Stimulated activated effector memory CD8-positive, alpha-beta T cell treated with anti-CD3 and anti-CD28 coated beads, Interleukin-12 subunit alpha, Interleukin-12 subunit beta, amount 100 ng/mL, for 72 hours (primary cell): Measurements from ENCODE around the gene TMEM240.
"Not testable (repeated sequence)": the region's sequence is repeated elsewhere in the genome, so short reads cannot be mapped to it uniquely, and the experiment has no call there.

Experiments used
- ATAC-seq: fragments of 150-1000 bp; cut with Tn5 transposase; 2 replicates; pipeline ENCODE4 v1.10.0; 2021
- DNase-seq, 2 donors: peaks; one replicate each; pipeline ENCODE4 v3.0.0; 2021 to 2022; ENCODE audit warnings: low spot score in 2 of 2
- H3K27ac Mint-ChIP-seq: one replicate; pipeline ENCODE4 v1.8.0; 2022; ENCODE audit warnings: mild to moderate bottlenecking, mixed read lengths
- H3K36me3 Mint-ChIP-seq: one replicate; pipeline ENCODE4 v1.8.0; 2022; ENCODE audit warnings: mild to moderate bottlenecking, mixed read lengths
- H3K4me1 Mint-ChIP-seq: one replicate; pipeline ENCODE4 v1.8.0; 2022; ENCODE audit warnings: mixed read lengths
- H3K4me3 Mint-ChIP-seq: one replicate; pipeline ENCODE4 v1.8.0; 2022; ENCODE audit warnings: mild to moderate bottlenecking, mixed read lengths
- H3K9me3 Mint-ChIP-seq: one replicate; pipeline ENCODE4 v1.8.0; 2022; ENCODE audit warnings: mixed read lengths

Gene TMEM240

DNA sequence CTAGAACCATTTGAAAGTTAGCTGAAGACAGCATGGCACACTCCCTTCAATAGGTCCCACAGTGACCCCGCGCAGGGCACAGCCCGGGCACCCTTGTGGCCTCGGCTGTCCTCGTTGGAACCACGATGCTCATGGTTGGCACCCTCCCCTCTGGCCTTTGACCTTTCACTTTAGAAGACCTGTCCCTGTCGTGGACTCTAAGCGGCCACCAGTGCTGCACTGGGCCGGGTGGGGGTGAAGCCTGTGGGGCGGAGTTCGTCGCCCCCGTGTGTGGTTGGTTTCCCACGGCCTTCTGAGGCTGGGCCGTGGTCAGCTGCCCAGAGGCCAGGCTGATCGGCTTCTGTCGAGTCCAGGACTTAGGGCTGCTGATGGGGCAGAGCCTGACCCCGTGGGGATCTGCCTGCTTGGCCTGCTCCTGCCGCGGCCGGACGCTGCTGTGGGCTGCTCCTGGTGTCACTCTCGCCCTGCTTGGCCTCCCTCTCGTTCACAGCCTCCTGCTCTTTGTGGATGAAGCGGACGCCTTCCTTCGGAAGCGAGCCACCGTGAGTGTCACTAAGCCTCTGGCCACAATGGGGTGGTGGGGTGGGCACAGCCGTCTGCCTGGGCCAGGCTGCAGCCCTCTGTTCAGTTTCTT is 15.6 kb downstream of the TMEM240 start:
- not testable (repeated sequence) for H3K9me3 Mint-ChIP-seq, H3K27ac Mint-ChIP-seq, ATAC-seq, H3K4me3 Mint-ChIP-seq, DNase-seq, H3K4me1 Mint-ChIP-seq
- H3K36me3 Mint-ChIP-seq: peaks cover 81% of the 10 kb centered on the region

DNA sequence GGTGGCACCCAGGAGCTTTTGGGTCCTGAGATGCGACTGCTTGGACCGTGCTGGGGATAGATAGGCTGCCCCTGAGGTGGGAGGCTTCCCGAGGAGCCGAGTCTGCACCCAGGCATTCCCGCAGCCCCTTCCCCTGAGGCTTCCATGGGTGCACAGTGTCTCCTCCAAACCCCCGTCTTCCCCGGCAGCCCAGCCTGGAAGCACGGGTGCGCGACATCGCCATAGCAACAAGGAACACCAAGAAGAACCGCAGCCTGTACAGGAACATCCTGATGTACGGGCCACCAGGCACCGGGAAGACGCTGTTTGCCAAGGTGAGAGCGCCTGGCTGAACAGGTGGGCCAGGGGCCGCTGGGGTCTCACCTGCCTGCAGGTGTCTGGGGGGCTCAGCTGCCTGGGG is 16.8 kb downstream of the TMEM240 start:
- not testable (repeated sequence) for DNase-seq, ATAC-seq, H3K27ac Mint-ChIP-seq, H3K4me1 Mint-ChIP-seq, H3K4me3 Mint-ChIP-seq, H3K9me3 Mint-ChIP-seq
- peaks cover 72% of the 10 kb centered on the region for H3K36me3 Mint-ChIP-seq

DNA sequence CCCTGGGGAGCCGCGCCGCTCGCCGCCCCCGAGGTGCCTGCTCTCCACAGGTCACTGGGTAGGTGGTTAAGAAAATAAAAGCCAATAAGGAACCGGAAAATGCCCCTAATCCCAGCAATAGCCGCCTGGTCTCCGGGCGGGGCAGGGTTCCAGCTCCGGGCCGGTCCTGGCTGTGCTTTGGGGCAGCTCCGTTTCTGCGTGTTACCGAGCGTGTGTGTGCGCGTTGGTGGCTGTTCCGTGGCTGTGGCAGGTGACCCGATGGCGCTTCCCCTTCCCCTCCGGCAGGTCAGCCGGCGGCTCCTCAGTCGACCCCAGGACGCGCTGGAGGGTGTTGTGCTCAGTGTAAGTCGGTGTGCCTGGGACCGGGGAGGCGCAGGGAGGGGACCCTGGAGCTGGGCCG is 17.2 kb downstream of the TMEM240 start:
- H3K9me3 Mint-ChIP-seq, DNase-seq, H3K4me3 Mint-ChIP-seq, H3K4me1 Mint-ChIP-seq, H3K27ac Mint-ChIP-seq, ATAC-seq: not testable (repeated sequence)
- H3K36me3 Mint-ChIP-seq: peaks cover 72% of the 10 kb centered on the region

DNA sequence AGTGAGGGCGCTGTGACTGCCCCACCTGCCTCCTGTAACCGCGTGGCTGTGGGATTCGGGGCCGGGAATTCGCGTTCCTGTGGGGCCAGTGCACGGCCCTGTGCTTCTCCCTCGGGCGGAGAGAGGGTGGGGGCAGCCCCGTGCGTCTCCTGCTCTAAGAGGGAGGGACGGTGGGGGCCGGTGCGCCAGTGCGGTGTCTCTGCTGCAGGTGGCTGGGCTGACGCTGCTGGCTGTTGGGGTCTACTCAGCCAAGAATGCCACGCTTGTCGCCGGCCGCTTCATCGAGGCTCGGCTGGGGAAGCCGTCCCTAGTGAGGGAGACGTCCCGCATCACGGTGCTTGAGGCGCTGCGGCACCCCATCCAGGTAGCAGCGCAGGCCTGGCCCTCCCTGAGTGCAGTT is 17.9 kb downstream of the TMEM240 start:
- DNase-seq, H3K4me1 Mint-ChIP-seq, ATAC-seq, H3K9me3 Mint-ChIP-seq, H3K4me3 Mint-ChIP-seq, H3K27ac Mint-ChIP-seq: not testable (repeated sequence)
- peaks cover 71% of the 10 kb centered on the region for H3K36me3 Mint-ChIP-seq

DNA sequence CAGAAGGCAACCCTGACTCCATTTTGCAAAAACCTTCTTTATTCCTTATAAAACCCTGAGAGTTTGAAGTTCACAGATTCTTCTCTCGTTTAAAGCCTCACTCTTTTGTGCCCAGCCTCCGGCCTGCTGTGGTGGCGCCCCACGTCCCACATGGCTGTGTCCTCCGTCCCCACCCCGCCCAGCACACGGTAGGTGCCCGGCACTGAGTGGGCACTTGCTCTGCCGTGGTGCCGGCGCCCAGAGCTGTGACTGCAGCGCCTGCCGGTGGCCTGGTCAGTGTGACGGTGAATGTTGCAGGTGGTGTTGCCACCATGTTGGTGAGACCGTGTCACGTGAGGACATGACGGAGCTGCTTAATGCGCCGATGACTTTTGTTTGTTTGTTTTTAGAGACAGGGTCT is 19.1 kb downstream of the TMEM240 start:
- Mint-ChIP-seq H3K9me3 (no peaks in the 10 kb centered on the region), H3K4me1 (no peaks in the 10 kb centered on the region), H3K4me3 (no peak overlapping the region), H3K27ac (no peak overlapping the region), H3K36me3 (peaks cover 70% of the 10 kb centered on the region)
- ATAC-seq (no peak), DNase-seq (no peak)

DNA sequence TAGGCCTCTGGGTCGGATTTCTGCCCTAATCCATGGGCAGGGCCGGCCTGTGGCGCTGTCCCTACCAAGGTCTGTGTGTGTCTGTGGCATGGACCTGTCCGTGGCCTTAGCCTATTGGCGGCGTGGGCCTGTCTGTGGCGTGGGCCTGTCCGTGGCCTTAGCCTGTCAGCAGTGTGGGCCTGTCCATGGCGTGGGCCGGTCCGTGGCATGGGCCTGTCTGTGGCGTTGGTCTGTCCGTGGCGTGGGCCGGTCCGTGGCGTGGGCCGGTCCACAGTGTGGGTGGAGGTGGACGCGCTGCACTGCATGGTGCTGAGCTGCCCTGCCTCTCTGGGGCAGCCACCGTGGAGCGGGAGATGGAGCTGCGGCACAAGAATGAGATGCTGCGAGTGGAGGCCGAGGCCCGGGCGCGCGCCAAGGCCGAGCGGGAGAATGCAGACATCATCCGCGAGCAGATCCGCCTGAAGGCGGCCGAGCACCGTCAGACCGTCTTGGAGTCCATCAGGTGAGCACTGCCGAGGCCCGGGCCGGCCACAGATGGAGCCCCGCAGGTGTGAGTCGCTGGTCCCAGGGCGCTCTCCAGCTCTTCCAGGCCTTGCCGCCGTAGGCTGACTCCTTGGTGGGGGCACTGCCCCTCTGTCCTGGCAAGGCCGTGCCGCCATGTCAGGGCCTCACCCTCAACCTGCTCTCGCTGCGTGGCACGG is 20.5 kb downstream of the TMEM240 start:
- not testable (repeated sequence) for H3K4me3 Mint-ChIP-seq, DNase-seq, ATAC-seq, H3K4me1 Mint-ChIP-seq, H3K27ac Mint-ChIP-seq, H3K9me3 Mint-ChIP-seq
- peaks cover 67% of the 10 kb centered on the region for H3K36me3 Mint-ChIP-seq

DNA sequence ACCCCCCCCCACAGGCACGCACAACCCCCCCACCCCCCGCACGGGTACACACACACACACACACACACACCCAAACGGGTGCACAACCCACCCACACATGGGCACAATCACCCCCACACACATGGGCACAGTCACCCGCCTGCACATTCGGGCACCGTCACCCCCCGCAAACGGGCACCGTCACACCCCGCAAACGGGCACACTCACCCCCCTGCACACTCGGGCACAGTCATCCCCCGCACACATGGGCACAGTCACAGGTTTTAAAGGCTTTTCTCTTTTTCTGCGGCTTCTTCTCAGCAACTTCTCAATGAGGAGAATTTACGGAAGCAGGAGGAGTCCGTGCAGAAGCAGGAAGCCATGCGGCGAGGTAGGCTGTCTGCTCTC is 21.8 kb downstream of the TMEM240 start:
- H3K27ac Mint-ChIP-seq, ATAC-seq, H3K4me1 Mint-ChIP-seq, H3K4me3 Mint-ChIP-seq, DNase-seq, H3K9me3 Mint-ChIP-seq: not testable (repeated sequence)
- peaks cover 61% of the 10 kb centered on the region for H3K36me3 Mint-ChIP-seq

DNA sequence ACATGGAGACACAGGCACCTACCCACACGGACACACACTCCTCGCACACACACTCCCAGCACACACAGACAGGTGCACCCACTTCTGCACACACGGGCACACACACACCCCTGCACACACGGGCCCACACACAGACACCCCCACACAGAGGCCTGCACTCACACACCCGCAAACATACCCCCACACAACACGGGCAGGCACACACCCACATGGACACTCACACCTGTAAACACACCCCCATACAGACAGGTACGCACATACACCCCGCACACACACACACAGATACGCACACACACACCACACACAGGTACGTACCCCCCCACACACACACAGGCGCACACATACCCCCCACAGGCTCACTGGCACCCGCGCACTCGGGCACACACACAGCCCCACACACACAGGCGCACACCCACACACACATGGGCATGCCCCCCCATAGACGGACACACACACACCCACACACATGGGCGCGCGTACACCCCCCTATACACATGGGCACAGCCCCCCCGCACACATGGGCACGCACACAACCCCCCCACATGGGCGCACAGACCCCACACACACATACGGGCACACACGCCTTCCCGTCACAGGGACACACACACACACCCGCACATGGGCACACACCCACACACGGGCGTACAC is 22.3 kb downstream of the TMEM240 start:
- ATAC-seq: no peak
- Mint-ChIP-seq H3K4me3 (no peak overlapping the region), H3K27ac (no peak overlapping the region), H3K4me1 (peaks cover 12% of the 10 kb centered on the region), H3K9me3 (no peaks in the 10 kb centered on the region), H3K36me3 (peaks cover 56% of the 10 kb centered on the region)
- DNase-seq: no peak

DNA sequence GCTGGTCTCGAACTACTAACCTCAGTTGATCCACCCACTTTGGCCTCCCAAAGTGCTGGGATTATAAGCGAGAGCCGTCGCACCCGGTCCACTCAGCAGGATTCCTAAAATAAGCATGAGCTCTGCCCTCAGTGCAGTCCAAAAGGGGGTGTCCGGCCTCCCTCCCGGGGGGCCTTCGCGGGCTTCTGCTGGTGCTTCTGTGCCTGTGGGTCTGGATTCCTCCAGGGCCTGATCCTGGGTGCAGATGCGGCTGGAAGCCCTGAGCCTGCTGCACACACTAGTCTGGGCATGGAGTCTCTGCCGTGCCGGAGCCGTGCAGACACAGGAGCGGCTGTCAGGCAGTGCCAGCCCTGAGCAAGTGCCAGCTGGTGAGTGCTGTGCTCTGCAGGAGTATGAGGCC is 23.5 kb downstream of the TMEM240 start:
- not testable (repeated sequence) for H3K4me3 Mint-ChIP-seq, H3K9me3 Mint-ChIP-seq, H3K27ac Mint-ChIP-seq, DNase-seq, ATAC-seq
- Mint-ChIP-seq H3K36me3 (peaks cover 46% of the 10 kb centered on the region), H3K4me1 (peaks cover 12% of the 10 kb centered on the region)

DNA sequence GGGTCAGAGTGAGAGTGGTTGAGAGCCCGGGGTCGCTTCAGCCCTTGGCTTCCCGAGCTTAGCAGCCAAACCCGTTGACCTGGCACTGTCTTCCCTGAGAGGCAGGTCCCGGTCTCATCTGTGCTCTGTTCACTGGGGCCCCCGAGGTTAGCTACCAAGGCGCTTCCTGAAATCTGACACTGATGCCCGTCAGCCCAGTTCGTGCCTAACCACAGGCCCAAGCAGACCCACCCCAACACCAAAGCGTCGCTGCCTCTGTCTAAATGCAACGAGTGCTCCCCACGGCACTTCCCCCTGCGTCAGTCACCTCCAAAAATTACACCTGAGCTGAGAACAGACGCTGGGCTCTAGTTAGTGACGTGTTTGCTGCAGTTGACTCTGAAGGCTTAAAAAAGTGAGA is 26.0 kb downstream of the TMEM240 start:
- H3K27ac Mint-ChIP-seq, H3K9me3 Mint-ChIP-seq, ATAC-seq, DNase-seq, H3K4me3 Mint-ChIP-seq: not testable (repeated sequence)
- H3K36me3 Mint-ChIP-seq: peaks cover 27% of the 10 kb centered on the region
- H3K4me1 Mint-ChIP-seq: peaks cover 19% of the 10 kb centered on the region

DNA sequence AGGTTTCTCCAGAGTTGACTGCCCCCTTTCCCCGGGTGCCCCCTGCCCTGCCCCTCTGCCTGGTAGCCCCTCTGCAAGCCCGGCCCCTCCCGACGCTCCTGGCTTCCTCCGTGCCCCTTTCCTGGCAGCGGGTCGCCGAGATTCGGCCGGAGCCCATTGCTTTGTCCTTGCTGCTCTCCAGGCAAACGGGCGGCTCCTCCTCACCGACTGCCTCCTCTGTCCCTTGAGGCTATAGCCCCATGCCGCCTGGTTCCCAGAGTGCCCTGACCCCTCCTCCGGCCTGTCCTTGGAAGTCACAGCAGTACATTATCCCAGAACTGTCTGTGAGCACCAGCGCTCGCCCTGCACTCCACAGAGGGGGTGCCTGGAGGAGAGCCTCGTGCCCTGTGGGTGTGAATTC is 26.7 kb downstream of the TMEM240 start:
- Mint-ChIP-seq H3K36me3 (peaks cover 25% of the 10 kb centered on the region), H3K4me3 (peak overlapping the region; percentile 82), H3K4me1 (peaks cover 19% of the 10 kb centered on the region)
- ATAC-seq, H3K9me3 Mint-ChIP-seq, DNase-seq, H3K27ac Mint-ChIP-seq: not testable (repeated sequence)

DNA sequence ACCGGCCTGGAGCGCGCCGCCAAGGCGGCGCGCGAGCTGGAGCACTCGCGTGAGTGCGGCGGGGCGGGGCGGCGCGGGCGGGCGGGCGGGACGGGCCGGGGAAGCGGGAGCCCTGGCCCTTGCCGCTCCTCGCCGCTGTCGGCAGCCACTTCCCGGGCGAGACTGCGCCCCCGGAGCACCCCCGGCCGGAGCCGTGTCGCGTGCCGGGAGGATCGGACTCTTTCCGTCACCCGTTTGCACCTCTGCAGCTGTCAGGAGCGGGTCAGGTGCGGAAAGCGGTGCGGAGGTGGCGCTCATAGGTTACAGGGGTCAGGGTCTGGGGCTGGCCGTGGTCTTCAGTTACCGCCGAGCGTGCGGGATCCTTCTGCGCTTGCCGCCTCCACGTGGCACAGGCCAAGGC is 28.0 kb downstream of the TMEM240 start:
- H3K4me1 Mint-ChIP-seq: peaks cover 19% of the 10 kb centered on the region
- H3K36me3 Mint-ChIP-seq: peaks cover 16% of the 10 kb centered on the region
- DNase-seq: peak in 1 of 2 donors; percentile 61
- peak; percentile 20 for ATAC-seq
- peak overlapping the region; percentile 94 for H3K27ac Mint-ChIP-seq
- H3K9me3 Mint-ChIP-seq: not testable (repeated sequence)
- H3K4me3 Mint-ChIP-seq: peak overlapping the region; percentile 82

DNA sequence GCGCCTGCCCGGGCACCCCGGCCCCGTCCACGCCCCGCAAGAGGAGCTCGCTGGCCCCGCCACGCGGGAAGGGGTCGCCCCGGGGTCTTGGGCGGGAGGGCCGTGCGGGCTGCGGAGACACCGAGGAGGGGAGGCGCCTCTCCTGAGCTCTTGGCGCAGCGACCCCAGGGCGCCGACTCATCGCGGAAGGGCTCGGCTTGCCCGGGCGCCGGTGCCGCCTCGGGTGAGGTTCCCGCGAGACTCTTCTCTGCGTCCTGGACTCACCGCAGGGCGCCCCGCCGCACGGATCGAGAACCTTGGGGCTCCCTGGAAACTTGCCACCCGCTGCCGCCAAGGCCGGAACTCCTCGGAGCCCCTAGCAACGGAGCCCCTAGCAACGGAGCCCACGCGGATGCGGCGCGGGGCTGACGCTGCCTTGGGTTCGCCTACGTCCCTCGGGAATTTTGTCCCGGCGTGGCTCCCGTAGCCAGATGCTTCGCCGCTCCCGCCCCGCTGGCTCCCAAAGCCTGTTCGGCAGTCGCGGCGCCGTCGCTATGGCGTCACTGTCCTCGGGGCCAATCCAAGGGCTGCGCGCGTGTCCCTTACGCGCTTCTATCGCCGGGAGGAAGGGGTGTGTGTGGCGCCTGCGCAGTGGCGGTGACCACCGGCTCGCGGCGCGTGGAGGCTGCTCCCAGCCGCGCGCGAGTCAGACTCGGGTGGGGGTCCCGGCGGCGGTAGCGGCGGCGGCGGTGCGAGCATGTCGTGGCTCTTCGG is 28.7 kb downstream of the TMEM240 start, which contains the start of gene ATAD3A:
ATAD3A (plus strand) TSS at position 630 of the 753 bp plus-strand sequence; CDS start at position 737, 107 bp downstream.
- peak; percentile 96 for ATAC-seq
- DNase-seq: peak; percentile 91 to 97
- H3K4me1 Mint-ChIP-seq: peaks cover 19% of the 10 kb centered on the region
- peak within 1 kb of the TSS; percentile 82 for H3K4me3 Mint-ChIP-seq
- H3K36me3 Mint-ChIP-seq: peaks cover 15% of the 10 kb centered on the region
- no peaks in the 10 kb centered on the region for H3K9me3 Mint-ChIP-seq
- peak within 1 kb of the TSS; percentile 94 for H3K27ac Mint-ChIP-seq

DNA sequence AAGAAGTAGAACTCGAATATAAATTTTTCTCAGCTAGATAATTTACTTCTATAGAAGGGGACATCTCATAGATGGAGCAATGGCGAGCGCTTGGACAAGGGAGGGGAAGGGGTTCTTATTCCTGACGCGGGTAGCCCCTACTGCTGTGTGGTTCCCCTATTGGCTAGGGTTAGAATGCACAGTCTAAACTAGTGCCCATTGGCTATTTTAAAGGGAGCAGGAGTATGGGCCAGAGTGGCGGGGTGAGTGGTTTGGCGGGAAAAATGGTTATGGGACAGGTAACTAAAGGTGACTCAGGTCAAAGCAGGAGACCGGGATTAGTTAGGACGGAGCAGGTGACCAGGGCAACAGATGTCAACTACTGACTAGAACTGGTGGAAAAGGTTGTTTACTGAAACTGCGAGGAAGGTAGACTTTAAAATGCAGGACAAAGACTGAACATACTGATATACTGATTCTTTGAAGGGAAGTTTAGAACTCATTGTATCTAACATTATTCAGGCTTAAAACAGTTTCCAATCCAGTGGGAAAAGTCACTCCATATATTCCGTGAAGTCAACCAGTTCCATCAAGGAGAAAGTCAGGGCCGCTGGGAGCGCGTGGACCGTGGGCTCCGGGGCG is 29.4 kb downstream of the TMEM240 start:
- Mint-ChIP-seq H3K36me3 (peaks cover 8% of the 10 kb centered on the region), H3K27ac (peak overlapping the region; percentile 94), H3K4me1 (peaks cover 19% of the 10 kb centered on the region), H3K4me3 (peak overlapping the region; percentile 82), H3K9me3 (no peaks in the 10 kb centered on the region)
- DNase-seq: peak in 1 of 2 donors; percentile 61
- ATAC-seq: no peak

DNA sequence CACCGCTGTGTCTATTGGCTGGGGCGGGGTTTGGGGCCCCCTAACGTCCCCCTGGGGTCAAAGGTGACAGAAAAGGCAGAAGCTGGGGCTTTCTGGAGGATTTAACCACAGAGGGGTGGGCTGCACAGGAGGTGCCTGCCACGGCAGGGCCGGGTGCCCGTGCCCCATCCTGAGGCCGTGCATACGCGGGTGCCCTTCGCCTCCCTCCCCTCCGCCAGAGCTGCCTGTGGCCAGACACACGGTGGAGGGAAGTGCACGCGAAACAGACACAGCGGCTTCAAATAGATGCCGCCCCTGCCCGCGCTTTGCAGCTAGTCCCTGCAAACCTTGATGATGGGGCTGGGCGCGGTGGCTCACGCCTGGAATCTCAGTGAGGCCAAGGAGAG is 31.0 kb downstream of the TMEM240 start:
- H3K27ac Mint-ChIP-seq, H3K9me3 Mint-ChIP-seq, DNase-seq, H3K4me3 Mint-ChIP-seq, ATAC-seq, H3K36me3 Mint-ChIP-seq: not testable (repeated sequence)
- H3K4me1 Mint-ChIP-seq: peaks cover 28% of the 10 kb centered on the region
